Myocyte (in vitro differentiated cells): ENCODE measurements around the gene OR56A1. TPM values are rescaled to one million over a fixed set of nuclear protein-coding genes. Genes with fewer than 3 reads are reported as not detected.

ENCODE experiments used
- DNase-seq: peaks from one replicate; pipeline ENCODE4 v3.0.0-alpha.2; 2012; ENCODE audit warnings: low read depth
- total RNA-seq: library from RNA; depleted of rRNA; stranded (reverse); fragments of >200 nt; gene quantifications from 2 replicates; pipeline ENCODE4 v1.2.3, GENCODE V29; 2014

Gene OR56A1
- total RNA-seq, 1 donor from 2014 or later = not detected

- DNase-seq = no peak
Observed at GRCh38 chr11:5989203-5989602, 41.4 kb downstream of the OR56A1 start.

- no peak for DNase-seq
Observed at GRCh38 chr11:5986885-5987284, 43.7 kb downstream of the OR56A1 start, which contains the start of gene OR52L1. OR52L1 (minus strand) TSS chr11:5986985; CDS start chr11:5986930, 55 bp downstream.

GRCh38 chr11:5983443-5983842, 47.1 kb downstream of the OR56A1 start:
- DNase-seq = no peak

- DNase-seq = no peak
Observed at GRCh38 chr11:5973530-5973929, 57.0 kb downstream of the OR56A1 start.

Other genes starting within 250 kb of the OR56A1 start
- not detected in 2 replicates for gene OR52N5, start 247.4 kb downstream of the OR56A1 start, total RNA-seq
- gene OR52N1, start 239.5 kb downstream of the OR56A1 start, total RNA-seq = not detected in 2 replicates
- not detected in 2 replicates for gene OR52N2, start 221.8 kb downstream of the OR56A1 start, total RNA-seq
- gene OR52E6, start 188.9 kb downstream of the OR56A1 start, total RNA-seq = not detected in 2 replicates
- not detected in 2 replicates for gene OR52E8, start 173.1 kb downstream of the OR56A1 start, total RNA-seq
- not detected in 2 replicates for gene OR52E4, start 150.1 kb downstream of the OR56A1 start, total RNA-seq
- not detected in 2 replicates for gene OR52E5, start 137.6 kb downstream of the OR56A1 start, total RNA-seq
- not detected in 2 replicates for gene OR56A3, start 88.5 kb downstream of the OR56A1 start, total RNA-seq
- not detected in 2 replicates for gene OR56A5, start 62.3 kb downstream of the OR56A1 start, total RNA-seq
- not detected in 2 replicates for gene OR52L1, start 43.8 kb downstream of the OR56A1 start, total RNA-seq
- not detected in 2 replicates for gene OR56A4, start 23.8 kb downstream of the OR56A1 start, total RNA-seq
- gene OR56B4, start 76.9 kb upstream of the OR56A1 start, total RNA-seq = not detected in 2 replicates
- not detected in 2 replicates for gene OR52B2, start 139.6 kb upstream of the OR56A1 start, total RNA-seq
- not detected in 2 replicates for gene OR52W1, start 168.5 kb upstream of the OR56A1 start, total RNA-seq
- not detected in 2 replicates for gene C11orf42, start 174.8 kb upstream of the OR56A1 start, total RNA-seq
- gene FHIP1B, start 203.9 kb upstream of the OR56A1 start, total RNA-seq = 26.4 and 36.6 TPM in 2 replicates
- gene CNGA4, start 208.3 kb upstream of the OR56A1 start, total RNA-seq = 0.10 TPM in 1 of 2 replicates, not detected in the other
- gene CCKBR, start 229.1 kb upstream of the OR56A1 start, total RNA-seq = not detected in 2 replicates